GM13976 (cell line): ENCODE data around the gene FAM241B.

Experiments
- DNase-seq: peaks from one replicate; pipeline ENCODE4 v3.0.0; 2012; ENCODE audit warnings: low spot score
- CTCF ChIP-seq: IDR thresholded peaks from 2 replicates; pipeline ENCODE4 v1.5.1; 2012; ENCODE audit warnings: borderline replicate concordance, mild to moderate bottlenecking; ENCODE audit not compliant: insufficient read depth; ENCODE audit errors: extremely low read depth, missing control alignments, control extremely low read depth
- in situ Hi-C: fragments of 300-500 bp; cut with MboI; formaldehyde crosslinking; loops from one replicate; pipeline ENCODE4 v1.12.0; 2022; ENCODE audit warnings: low sequenced_read_pairs, mixed read lengths, inconsistent platforms; ENCODE audit not compliant: unreplicated experiment

FAM241B gene

GRCh38 chr10:69663369-69663947, 33.4 kb downstream of the FAM241B start:
- in situ Hi-C loops, result no loop called here
- no peak for DNase-seq
- TF ChIP-seq CTCF, result no peak

DNA sequence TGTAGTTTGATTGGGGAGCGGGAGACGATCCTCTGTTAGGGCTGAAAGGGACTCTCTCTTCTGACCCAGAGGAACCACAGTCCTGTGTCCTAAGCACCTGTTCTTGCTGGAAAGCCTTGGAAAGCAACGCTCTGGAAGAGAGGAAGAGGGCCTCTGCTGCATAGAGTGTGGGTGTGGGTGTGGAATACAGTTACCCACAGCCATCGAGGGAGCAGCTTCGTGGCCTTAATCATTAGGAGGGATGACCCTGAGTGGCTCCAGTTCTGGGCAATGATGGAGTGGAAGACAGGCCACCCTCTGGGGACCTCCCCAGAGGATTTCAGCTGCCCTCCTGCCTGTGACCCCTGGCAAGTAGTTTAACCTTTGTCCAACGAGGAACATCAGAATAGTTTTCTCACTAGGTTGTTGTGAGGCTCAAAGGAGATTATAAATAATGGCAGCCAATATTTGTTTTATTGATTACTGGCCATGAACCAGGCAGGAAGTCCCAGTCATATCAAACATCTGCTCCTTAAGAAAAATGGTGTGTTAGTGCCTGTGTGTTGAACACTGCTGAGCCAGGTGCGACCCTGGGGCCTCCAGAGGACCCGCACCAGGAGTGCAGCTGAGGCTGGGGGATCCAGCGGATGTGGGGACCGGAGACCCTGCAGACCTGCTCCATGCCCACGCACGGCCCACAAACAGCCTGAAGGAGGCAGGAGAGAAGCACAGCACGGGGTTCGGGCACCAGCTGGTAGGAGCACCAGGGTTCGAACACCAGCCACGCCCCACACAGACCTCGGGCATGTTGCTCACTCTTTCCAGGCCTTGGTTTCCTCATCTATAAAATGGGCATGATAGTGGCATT, 35.6 kb downstream of the FAM241B start:
- in situ Hi-C loops, result no loop called here
- TF ChIP-seq CTCF, result no peak
- no peak for DNase-seq

- no peak for TF ChIP-seq CTCF
- in situ Hi-C loops, result no loop called here
- no peak for DNase-seq
Measured at GRCh38 chr10:69666756-69667155, 36.7 kb downstream of the FAM241B start.

- TF ChIP-seq CTCF, result no peak
- in situ Hi-C loops, result no loop called here
- no peak for DNase-seq
Measured at GRCh38 chr10:69668721-69669120, 38.7 kb downstream of the FAM241B start.

- DNase-seq, result no peak
- no peak for TF ChIP-seq CTCF
- in situ Hi-C loops, result no loop called here
Measured at GRCh38 chr10:69669409-69669808, 39.4 kb downstream of the FAM241B start.

- TF ChIP-seq CTCF, result no peak
- in situ Hi-C loops, result no loop called here
- no peak for DNase-seq
Measured at GRCh38 chr10:69673521-69673920, 43.5 kb downstream of the FAM241B start.
